NCI-H2227 treated with DMSO at 0.1 percent for 48 hours (cell line): ENCODE data around the gene KLF1.

Source experiments
- DNase-seq: peaks from one replicate; lab custom pipeline; 2025; lab: John Stamatoyannopoulos, UW

KLF1 gene

DNA sequence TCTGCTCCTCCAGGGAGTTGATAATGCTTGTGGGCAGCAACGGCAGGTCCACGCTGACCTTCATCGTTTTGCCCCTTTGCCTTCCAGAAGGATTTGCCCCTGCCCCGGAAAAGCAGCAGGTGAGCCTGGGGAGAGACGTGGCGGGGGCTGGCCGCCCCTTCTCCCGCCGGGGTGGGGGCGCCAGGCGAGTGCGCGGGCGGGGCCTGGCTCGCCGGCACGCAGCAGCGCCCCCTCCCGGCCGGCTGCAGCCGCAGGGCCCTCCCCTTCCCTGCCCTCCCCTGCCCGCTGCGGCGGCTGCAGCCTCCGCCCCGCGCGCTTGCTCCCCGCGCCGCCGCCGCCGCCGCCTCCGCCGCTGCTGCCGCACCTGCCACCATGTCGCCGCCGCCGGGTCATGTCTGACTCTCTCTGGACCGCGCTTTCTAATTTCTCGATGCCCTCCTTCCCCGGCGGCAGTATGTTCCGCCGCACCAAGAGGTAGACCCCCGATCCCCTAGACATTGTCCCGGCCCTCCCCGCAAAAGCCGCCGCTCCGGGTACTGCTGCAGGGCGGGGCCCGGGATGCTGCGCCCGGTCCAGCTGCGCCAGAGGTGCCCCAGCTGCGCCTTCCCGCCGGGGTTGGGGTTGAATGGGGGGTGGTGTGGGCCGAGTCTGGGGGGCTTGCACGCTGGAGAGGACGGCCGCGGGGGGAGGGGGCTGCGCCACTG, 48.7 kb downstream of the KLF1 start, which contains the start of gene MAST1:
TSS of gene MAST1 (plus strand) at position 334 of the 704 bp plus-strand sequence. CDS start at position 392, 58 bp downstream.
- DNase-seq = peak; percentile 10

DNA sequence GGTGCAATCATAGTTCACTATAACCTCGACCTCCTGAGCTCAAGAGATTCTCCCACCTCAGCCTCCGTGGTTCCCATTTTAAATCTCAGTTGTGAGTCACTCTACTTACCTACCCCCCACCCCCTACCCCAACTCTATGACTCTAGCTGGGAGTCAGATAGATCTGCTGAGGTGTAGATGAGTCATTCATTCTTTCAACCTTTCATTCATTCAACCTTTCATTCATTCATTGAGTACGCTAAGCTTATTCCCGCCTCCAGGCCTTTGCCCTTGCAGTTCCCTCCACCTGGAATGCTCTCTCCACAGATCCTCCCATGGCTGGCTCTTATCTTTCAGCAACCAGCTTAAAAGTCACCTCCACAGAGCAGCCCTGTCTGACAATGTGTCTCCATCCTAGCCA, 49.8 kb downstream of the KLF1 start:
- no peak for DNase-seq

DNA sequence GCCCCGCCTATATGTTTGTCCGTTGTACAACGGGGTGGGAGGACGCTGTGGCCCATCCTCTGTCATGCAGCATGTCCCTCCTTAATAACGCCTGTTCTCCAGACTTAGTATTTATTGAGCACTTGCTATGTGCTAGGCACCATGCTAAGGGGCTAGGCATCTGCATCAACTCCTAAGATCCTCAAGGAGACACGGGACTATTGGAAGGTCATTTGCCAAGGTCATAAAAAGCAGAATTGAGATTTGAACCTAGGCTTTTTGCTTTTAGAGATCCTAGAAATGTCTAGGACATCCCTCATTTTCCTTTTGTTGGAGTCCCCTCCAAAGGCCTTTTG, 50.5 kb downstream of the KLF1 start:
- DNase-seq = no peak

DNA sequence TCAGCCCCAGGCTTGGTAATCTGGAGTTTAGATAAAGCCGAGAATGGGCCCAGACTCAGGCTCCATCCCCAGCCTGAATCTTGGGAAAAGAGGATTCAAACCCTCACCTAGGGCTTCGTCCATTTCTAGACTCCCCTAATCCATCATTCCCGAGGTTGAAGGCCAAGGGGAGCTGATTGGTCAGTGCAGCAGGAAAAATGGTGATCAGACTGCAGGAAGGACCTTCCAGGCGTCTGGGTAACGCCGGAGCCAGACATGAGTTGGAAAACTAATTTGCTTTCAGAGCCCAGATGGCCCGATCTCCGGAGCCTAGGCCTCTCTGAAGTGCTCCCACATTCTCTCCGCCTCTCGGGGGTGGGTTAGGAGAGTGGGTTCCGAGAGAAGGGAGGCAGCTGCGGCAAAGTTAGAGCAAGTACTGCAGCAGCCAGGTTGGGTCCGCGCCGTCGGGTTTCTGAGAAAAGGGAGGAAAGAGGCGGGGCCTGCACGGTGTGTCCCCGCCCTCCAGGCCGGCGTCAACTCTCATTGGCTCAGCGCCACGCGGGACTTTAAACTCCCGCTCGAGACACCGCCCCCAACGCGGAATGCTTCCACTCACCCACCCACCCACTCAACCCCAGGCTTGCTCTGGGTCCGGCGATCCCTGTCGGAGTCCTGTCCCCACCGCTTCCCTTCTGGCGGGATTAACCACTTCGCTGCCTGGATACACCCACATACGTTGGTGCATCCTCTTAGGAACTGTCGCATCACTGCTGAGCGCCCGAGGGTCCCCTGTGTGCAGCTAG, 51.8 kb downstream of the KLF1 start:
- peak; percentile 41 for DNase-seq

DNA sequence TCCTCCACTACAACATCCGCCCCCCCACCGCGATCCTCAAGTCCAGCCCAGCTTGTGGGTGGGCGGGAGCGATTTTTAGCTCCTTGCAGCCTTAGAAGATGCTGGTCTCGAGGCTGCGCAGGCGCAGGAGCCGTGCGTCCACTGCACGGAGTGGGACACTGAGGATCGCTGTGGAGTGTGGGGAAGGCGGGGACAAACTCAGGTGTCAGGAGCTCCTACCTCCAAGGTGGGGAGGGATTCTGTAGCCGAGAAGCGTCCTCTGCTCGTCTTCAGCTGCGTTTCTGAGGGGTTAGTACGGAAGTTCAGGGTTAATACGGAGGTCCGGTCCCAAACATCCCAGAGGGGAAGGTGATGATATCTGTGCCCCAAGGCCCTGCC, 52.4 kb downstream of the KLF1 start, which contains the start of gene RTBDN:
TSS of gene RTBDN (minus strand) at position 14 of the 378 bp plus-strand sequence. CDS start 4,600 bp downstream, outside the sequence.
- no peak for DNase-seq
